Transverse colon (tissue), 4 donors: ENCODE measurements around the gene DMRTC2. TPM values are rescaled to one million over a fixed set of nuclear protein-coding genes. Genes with fewer than 3 reads are reported as not detected.

ENCODE experiments used
- DNase-seq: peaks from one replicate; pipeline ENCODE4 v3.0.0-alpha.2; 2019
- H3K27ac ChIP-seq, 4 donors: fragments of 200-600 bp; sonication (generic); 2 replicates each; pipeline ENCODE4 v1.5.1; 2016 to 2018; ENCODE audit warnings: inconsistent platforms in 4 of 4
- H3K27me3 ChIP-seq: fragments of 200-600 bp; sonication (generic); 2 replicates; pipeline ENCODE4 v1.5.1; 2017; ENCODE audit warnings: inconsistent platforms
- H3K36me3 ChIP-seq, 4 donors: fragments of 200-600 bp; sonication (generic); 2 replicates each; pipeline ENCODE4 v1.5.1; 2017 to 2019; ENCODE audit warnings: inconsistent platforms in 4 of 4
- H3K4me1 ChIP-seq, 4 donors: fragments of 200-600 bp; sonication (generic); 2 replicates each; pipeline ENCODE4 v1.5.1; 2017 to 2020; ENCODE audit warnings: inconsistent platforms in 4 of 4
- H3K4me3 ChIP-seq, 4 donors: fragments of 200-600 bp; sonication (generic); 1 replicate in 1 of 4; 2 replicates in 3 of 4; pipeline versions ENCODE4 v1.5.1 to v1.6.1; 2017 to 2019; ENCODE audit warnings: inconsistent platforms in 4 of 4
- H3K9me3 ChIP-seq, 2 donors: fragments of 200-600 bp; sonication (generic); 2 replicates each; pipeline ENCODE4 v1.5.1; 2017 to 2019; ENCODE audit warnings: inconsistent platforms in 2 of 2
- CTCF ChIP-seq, 5 experiments: fragments of 200-600 bp in 3 of 5; fragments of 450-650 bp in 2 of 5; sonication (generic) in 3 of 5; IDR thresholded peaks; 1 replicate in 2 of 5; 2 replicates in 3 of 5; pipeline ENCODE4 v1.5.1; 2016 to 2017; ENCODE audit warnings: antibody characterized with exemption in 5 of 5, inconsistent platforms in 3 of 5, mild to moderate bottlenecking in 2 of 5, moderate library complexity in 1 of 5
- EP300 ChIP-seq: sonication (generic); formaldehyde crosslinking; IDR thresholded peaks from one replicate; pipeline ENCODE4 v1.6.1; 2017; ENCODE audit warnings: antibody characterized with exemption, low read depth
- POLR2A ChIP-seq: fragments of 450-650 bp; IDR thresholded peaks from one replicate; pipeline ENCODE4 v1.6.1; 2016; ENCODE audit warnings: antibody characterized with exemption, mild to moderate bottlenecking, moderate library complexity
- POLR2AphosphoS5 ChIP-seq, 3 donors: sonication (generic); formaldehyde crosslinking; IDR thresholded peaks; one replicate each; pipeline ENCODE4 v1.6.1; 2016; ENCODE audit warnings: antibody characterized with exemption in 3 of 3
- WGBS, 2 donors: methylation state at CpG; one replicate each; pipeline ENCODE4 v1.1.5; 2018; ENCODE audit warnings: low coverage in 1 of 2; 5-methylcytosine and 5-hydroxymethylcytosine counted together
- in situ Hi-C, 4 donors: fragments of 200-750 bp; cut with MboI; loops; one replicate each; pipeline versions ENCODE4 v1.15.0 to v1.15.1; 2017; ENCODE audit warnings: low sequenced_read_pairs in 3 of 4, low pct_ligation_motif_present in 1 of 4, low pct_unique_long_range_greater_than_20kb in 1 of 4
- intact Hi-C: fragments of 100-400 bp; cut with DNase I; formaldehyde crosslinking; loops from one replicate; pipeline ENCODE4 v1.15.1; 2023; ENCODE audit warnings: low total_unique reads
- total RNA-seq, 4 donors: library from RNA; depleted of rRNA; stranded (reverse); fragments of >200 nt; gene quantifications; one replicate each; pipeline ENCODE4 v1.1.0, GENCODE V29; 2016

DMRTC2 gene
- total RNA-seq, 4 donors from 2014 or later = not detected

DNA sequence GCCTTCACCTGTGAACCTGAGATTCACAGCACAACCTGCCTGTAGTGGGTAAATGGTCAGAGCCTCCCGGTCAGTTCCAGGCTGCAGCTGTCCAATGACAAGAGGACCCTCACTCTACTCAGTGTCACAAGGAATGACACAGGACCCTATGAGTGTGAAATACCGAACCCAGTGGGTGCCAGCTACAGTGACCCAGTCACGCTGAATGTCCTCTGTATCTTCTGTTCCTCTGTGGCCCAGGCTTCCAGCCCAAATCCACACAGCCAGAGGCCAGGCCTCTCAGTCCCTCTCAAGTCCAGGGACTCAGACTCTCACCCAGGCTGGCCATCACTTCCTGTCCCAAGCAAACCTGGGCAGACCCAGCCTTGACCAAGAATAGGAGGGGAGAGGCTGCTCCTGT, 37.7 kb upstream of the DMRTC2 start:
- intact Hi-C loops (no loop called here), in situ Hi-C loops (no loop called here)
- Histone ChIP-seq H3K4me3 (no peak overlapping the region), H3K27ac (no peak overlapping the region), H3K27me3 (peaks cover 6% of the 10 kb centered on the region), H3K4me1 (peaks cover 0 to 2% (median 0%) of the 10 kb centered on the region in 4 donors), H3K9me3 (no peaks in the 10 kb centered on the region), H3K36me3 (no peaks in the 10 kb centered on the region)
- 97% methylated on average over 3 of the region's 3 CpGs; no CpG with 5 or more reads in 1 of the 2 donors for WGBS, 2 donors
- TF ChIP-seq POLR2A = no peak
- TF ChIP-seq CTCF (IDR thresholded peaks at IDR 0.05) = no peak
- no peak for TF ChIP-seq POLR2AphosphoS5 (IDR thresholded peaks at IDR 0.05)
- no peak for TF ChIP-seq EP300
- no peak for DNase-seq

GRCh38 chr19:41808663-41809566, 35.9 kb upstream of the DMRTC2 start:
- Histone ChIP-seq H3K4me1 (no peaks in the 10 kb centered on the region), H3K4me3 (no peak overlapping the region), H3K9me3 (no peaks in the 10 kb centered on the region), H3K36me3 (no peaks in the 10 kb centered on the region), H3K27me3 (peaks cover 6% of the 10 kb centered on the region), H3K27ac (no peak overlapping the region)
- TF ChIP-seq EP300 (no peak), POLR2AphosphoS5 (IDR thresholded peaks at IDR 0.05) (no peak), POLR2A (no peak), CTCF (IDR thresholded peaks at IDR 0.05) (no peak)
- WGBS, 2 donors = 74% methylated on average over 16 of the region's 16 CpGs; no CpG with 5 or more reads in 1 of the 2 donors
- in situ Hi-C loops = no loop called here
- peak; percentile 30 for DNase-seq
- intact Hi-C loops = no loop called here

- Histone ChIP-seq H3K27me3 (peaks cover 6% of the 10 kb centered on the region), H3K4me3 (no peak overlapping the region), H3K9me3 (no peaks in the 10 kb centered on the region), H3K4me1 (no peaks in the 10 kb centered on the region), H3K36me3 (no peaks in the 10 kb centered on the region), H3K27ac (no peak overlapping the region)
- TF ChIP-seq POLR2AphosphoS5 (IDR thresholded peaks at IDR 0.05) (no peak), CTCF (IDR thresholded peaks at IDR 0.05) (no peak), EP300 (no peak), POLR2A (no peak)
- no peak for DNase-seq
- intact Hi-C loops (no loop called here), in situ Hi-C loops (no loop called here)
- 76% methylated on average over 4 of the region's 4 CpGs; no CpG with 5 or more reads in 1 of the 2 donors for WGBS, 2 donors
These were observed 34.5 kb upstream of the DMRTC2 start for GRCh38 chr19:41810301-41810700.

- H3K4me1 ChIP-seq = no peaks in the 10 kb centered on the region
- H3K36me3 ChIP-seq = no peaks in the 10 kb centered on the region
- no peak overlapping the region for H3K27ac ChIP-seq
- H3K27me3 ChIP-seq = peaks cover 6% of the 10 kb centered on the region
- TF ChIP-seq EP300 (no peak), POLR2AphosphoS5 (IDR thresholded peaks at IDR 0.05) (no peak), CTCF (IDR thresholded peaks at IDR 0.05) (no peak), POLR2A (no peak)
- no peak overlapping the region for H3K4me3 ChIP-seq
- intact Hi-C loops (no loop called here), in situ Hi-C loops (no loop called here)
- no peak for DNase-seq
- 50 to 58% methylated on average over 1 to 3 of the region's 3 CpGs for WGBS, 2 donors
- no peaks in the 10 kb centered on the region for H3K9me3 ChIP-seq
These were observed 33.8 kb upstream of the DMRTC2 start for GRCh38 chr19:41811036-41811435.
